Retinal pigment epithelial cell (primary cell): Measurements from ENCODE around the gene PGLYRP3.

Experiments used
- DNase-seq: peaks from one replicate; pipeline ENCODE4 v3.0.0-alpha.2; 2010; ENCODE audit warnings: low read depth
- H3K4me3 ChIP-seq: 2 replicates; pipeline ENCODE4 v1.5.1; 2011; ENCODE audit warnings: mild to moderate bottlenecking, low read length, control low read depth, moderate library complexity
- CTCF ChIP-seq: conservative IDR thresholded peaks from 2 replicates; pipeline ENCODE4 v1.5.1; 2011; ENCODE audit warnings: low read depth, low read length, control low read depth, inconsistent platforms

The PGLYRP3 gene

GRCh38 chr1:153306303-153307220 is 6.2 kb downstream of the PGLYRP3 start:
- no peak for DNase-seq
- TF ChIP-seq CTCF = no peak
- H3K4me3 ChIP-seq = no peak overlapping the region

- H3K4me3 ChIP-seq = no peak overlapping the region
- DNase-seq = no peak
- TF ChIP-seq CTCF = no peak
Observed at GRCh38 chr1:153305682-153306081, 7.1 kb downstream of the PGLYRP3 start.

GRCh38 chr1:153302308-153302707 is 10.4 kb downstream of the PGLYRP3 start:
- TF ChIP-seq CTCF = no peak
- DNase-seq = no peak
- no peak overlapping the region for H3K4me3 ChIP-seq

- DNase-seq = no peak
- H3K4me3 ChIP-seq = no peak overlapping the region
- no peak for TF ChIP-seq CTCF
Observed at GRCh38 chr1:153293851-153294250, 18.9 kb downstream of the PGLYRP3 start.

GRCh38 chr1:153293480-153293775 is 19.3 kb downstream of the PGLYRP3 start:
- no peak overlapping the region for H3K4me3 ChIP-seq
- no peak for TF ChIP-seq CTCF
- no peak for DNase-seq

GRCh38 chr1:153292740-153293479 is 19.8 kb downstream of the PGLYRP3 start:
- TF ChIP-seq CTCF = no peak
- DNase-seq = no peak
- H3K4me3 ChIP-seq = no peak overlapping the region

GRCh38 chr1:153292185-153292584 is 20.6 kb downstream of the PGLYRP3 start:
- no peak for TF ChIP-seq CTCF
- H3K4me3 ChIP-seq = no peak overlapping the region
- no peak for DNase-seq
